T-helper 17 cell (primary cell): Measurements from ENCODE around the gene NAA20. TPM values are rescaled to one million over a fixed set of nuclear protein-coding genes. Genes with fewer than 3 reads are reported as not detected.

Experiments used
- ATAC-seq: fragments of 150-1000 bp; cut with Tn5 transposase; 2 replicates; pipeline ENCODE4 v1.10.0; 2021; ENCODE audit warnings: mild to moderate bottlenecking, moderate library complexity
- DNase-seq, 3 donors: peaks; one replicate each; pipeline versions ENCODE4 v3.0.0 to v3.0.0-alpha.2; 2020 to 2021
- H3K9me3 ChIP-seq: one replicate; pipeline ENCODE4 v1.7.0; 2013; ENCODE audit warnings: low read length, mild to moderate bottlenecking; ENCODE audit not compliant: control insufficient read depth, poor library complexity, severe bottlenecking
- H3K27ac Mint-ChIP-seq: one replicate; pipeline ENCODE4 v1.8.0; 2022; ENCODE audit warnings: mild to moderate bottlenecking, moderate library complexity, mixed read lengths
- H3K27me3 Mint-ChIP-seq: one replicate; pipeline ENCODE4 v1.8.0; 2022; ENCODE audit warnings: mixed read lengths
- H3K36me3 Mint-ChIP-seq: one replicate; pipeline ENCODE4 v1.8.0; 2022; ENCODE audit warnings: low read depth, mixed read lengths
- H3K4me1 Mint-ChIP-seq: one replicate; pipeline ENCODE4 v1.8.0; 2022; ENCODE audit warnings: mild to moderate bottlenecking, mixed read lengths
- H3K4me3 Mint-ChIP-seq: one replicate; pipeline ENCODE4 v1.8.0; 2022; ENCODE audit warnings: mild to moderate bottlenecking, moderate library complexity, mixed read lengths
- total RNA-seq, 4 donors: library from RNA in 2 of 4; stranded (reverse) in 2 of 4; gene quantifications; one replicate each; pipeline ENCODE4 v1.2.3 and lab custom pipeline; 2022 to 2026

Gene NAA20
- total RNA-seq, 2 donors from 2014 or later = 22.4 to 25.3 TPM

DNA sequence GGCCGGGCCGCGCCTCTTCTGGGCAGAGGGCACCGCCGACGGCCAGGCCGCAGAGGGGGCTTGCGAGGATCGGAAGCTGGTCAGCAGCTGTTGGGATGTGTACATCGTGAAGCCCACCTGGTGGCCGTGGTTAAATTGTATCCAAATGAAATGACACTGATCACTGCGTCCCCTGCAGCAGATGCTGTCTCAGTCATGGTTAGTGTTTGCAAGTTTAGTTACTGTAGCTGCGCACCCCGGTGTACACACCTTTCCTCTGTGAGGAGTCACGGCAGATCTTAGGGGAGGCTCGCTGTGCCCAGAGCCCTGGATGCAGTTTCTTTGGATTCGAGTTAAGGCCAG lies 653 bp downstream of the NAA20 start:
- DNase-seq (no peak), ATAC-seq (peak; percentile 19)
- Mint-ChIP-seq H3K36me3 (no peaks in the 10 kb centered on the region), H3K27ac (peak overlapping the region; percentile 91), H3K4me1 (peaks cover 38% of the 10 kb centered on the region), H3K4me3 (peak overlapping the region; percentile 92), H3K27me3 (no peaks in the 10 kb centered on the region)
- H3K9me3 ChIP-seq = no peaks in the 10 kb centered on the region

GRCh38 chr20:20018366-20018765 lies 1.2 kb downstream of the NAA20 start:
- DNase-seq (no peak), ATAC-seq (no peak)
- Mint-ChIP-seq H3K4me1 (peaks cover 38% of the 10 kb centered on the region), H3K27me3 (no peaks in the 10 kb centered on the region), H3K27ac (peak overlapping the region; percentile 91), H3K36me3 (no peaks in the 10 kb centered on the region), H3K4me3 (peak overlapping the region; percentile 92)
- no peaks in the 10 kb centered on the region for H3K9me3 ChIP-seq

DNA sequence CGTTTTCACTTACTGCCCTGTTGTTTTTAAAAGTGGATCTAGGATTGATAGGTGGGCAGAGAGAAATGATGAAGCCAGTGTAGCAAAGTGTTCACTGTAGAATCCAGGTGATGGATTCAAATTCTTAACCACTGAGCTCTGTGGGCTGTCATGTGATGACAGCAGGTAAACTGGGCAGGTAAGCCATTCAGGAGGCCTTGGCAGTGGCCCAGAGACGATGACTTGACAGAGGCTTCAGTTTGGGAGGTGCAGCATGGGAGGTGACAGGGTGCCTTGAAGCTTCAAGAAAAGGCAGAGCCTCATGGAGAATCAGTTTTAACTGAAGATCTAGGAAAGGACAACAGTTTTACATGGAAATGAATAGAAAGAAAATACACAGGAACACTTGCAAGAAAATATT lies 2.0 kb downstream of the NAA20 start:
- H3K27me3 Mint-ChIP-seq = no peaks in the 10 kb centered on the region
- ATAC-seq (no peak), DNase-seq (no peak)
- H3K36me3 Mint-ChIP-seq = no peaks in the 10 kb centered on the region
- peak overlapping the region; percentile 91 for H3K27ac Mint-ChIP-seq
- peak overlapping the region; percentile 92 for H3K4me3 Mint-ChIP-seq
- peaks cover 40% of the 10 kb centered on the region for H3K4me1 Mint-ChIP-seq
- H3K9me3 ChIP-seq = no peaks in the 10 kb centered on the region

DNA sequence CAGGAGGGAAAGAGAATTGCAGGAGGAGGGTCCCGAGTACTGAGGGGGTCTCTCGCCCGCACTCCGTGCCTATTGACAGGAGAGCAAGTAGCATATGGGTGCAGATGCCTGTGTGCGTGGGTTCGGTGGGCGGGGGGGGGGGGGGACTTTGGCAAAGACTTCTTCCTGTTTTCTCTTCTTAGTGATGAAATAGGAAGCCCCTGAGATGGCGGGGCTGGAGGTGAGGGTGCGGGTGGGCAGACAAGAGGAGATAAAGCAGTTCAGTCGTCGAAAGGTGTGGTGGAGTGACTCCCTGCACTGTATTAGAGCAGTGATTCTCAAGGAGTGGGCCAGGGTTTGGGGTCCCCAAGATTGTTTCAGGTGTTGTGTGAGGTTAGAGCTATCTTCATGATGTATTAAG lies 3.7 kb downstream of the NAA20 start:
- H3K27me3 Mint-ChIP-seq = no peaks in the 10 kb centered on the region
- H3K4me3 Mint-ChIP-seq = no peak overlapping the region
- peak overlapping the region; percentile 91 for H3K27ac Mint-ChIP-seq
- DNase-seq = no peak
- no peak for ATAC-seq
- no peaks in the 10 kb centered on the region for H3K9me3 ChIP-seq
- H3K36me3 Mint-ChIP-seq = no peaks in the 10 kb centered on the region
- H3K4me1 Mint-ChIP-seq = peaks cover 43% of the 10 kb centered on the region

- peaks cover 41% of the 10 kb centered on the region for H3K4me1 Mint-ChIP-seq
- peak overlapping the region; percentile 87 for H3K27ac Mint-ChIP-seq
- no peaks in the 10 kb centered on the region for H3K27me3 Mint-ChIP-seq
- peak overlapping the region; percentile 75 for H3K4me3 Mint-ChIP-seq
- no peak for DNase-seq
- H3K9me3 ChIP-seq = no peaks in the 10 kb centered on the region
- no peaks in the 10 kb centered on the region for H3K36me3 Mint-ChIP-seq
- ATAC-seq = no peak
These were observed 4.7 kb downstream of the NAA20 start for GRCh38 chr20:20021835-20022234.

DNA sequence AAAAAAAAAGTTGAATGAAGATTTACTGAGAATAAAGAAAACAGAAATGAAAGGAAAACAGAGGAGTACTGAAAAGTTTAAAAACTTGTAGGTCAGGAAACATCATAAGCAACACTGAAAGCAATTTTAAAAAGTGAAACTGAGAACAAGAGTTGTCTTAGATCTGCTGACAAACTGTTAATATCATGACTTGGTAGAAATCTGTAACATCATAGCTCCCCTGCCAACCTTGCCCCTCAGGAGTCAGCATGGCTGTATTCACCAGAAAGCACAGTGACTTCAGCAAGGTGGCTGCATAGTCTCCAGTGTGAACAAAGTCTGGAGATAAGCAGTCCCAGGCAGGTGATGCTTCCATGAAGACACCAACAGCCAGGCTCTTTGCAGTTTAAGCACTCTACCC lies 5.3 kb downstream of the NAA20 start:
- H3K36me3 Mint-ChIP-seq = no peaks in the 10 kb centered on the region
- H3K9me3 ChIP-seq = no peaks in the 10 kb centered on the region
- DNase-seq = no peak
- H3K4me3 Mint-ChIP-seq = no peak overlapping the region
- no peak for ATAC-seq
- peaks cover 37% of the 10 kb centered on the region for H3K4me1 Mint-ChIP-seq
- H3K27ac Mint-ChIP-seq = no peak overlapping the region
- H3K27me3 Mint-ChIP-seq = no peaks in the 10 kb centered on the region

DNA sequence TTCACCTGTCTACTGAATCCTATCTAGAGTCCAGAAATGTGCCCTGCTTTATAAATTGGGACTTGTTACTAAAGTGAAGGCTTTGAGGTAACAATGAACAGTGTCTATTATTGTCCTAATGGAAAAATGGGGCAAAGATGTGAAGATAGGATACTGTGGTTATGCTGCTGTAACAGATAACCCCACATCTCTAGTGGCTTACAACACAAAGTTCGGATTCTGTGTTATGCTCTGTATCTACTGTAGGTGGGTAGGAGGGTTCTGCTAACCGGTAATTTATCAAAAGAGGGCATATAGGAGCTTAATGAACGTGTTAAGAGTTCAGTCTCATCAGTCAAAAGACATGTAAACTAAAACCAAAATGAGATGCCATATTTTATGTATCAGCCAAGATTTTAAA lies 6.2 kb downstream of the NAA20 start:
- no peaks in the 10 kb centered on the region for H3K9me3 ChIP-seq
- peak overlapping the region; percentile 61 for H3K27ac Mint-ChIP-seq
- peaks cover 31% of the 10 kb centered on the region for H3K4me1 Mint-ChIP-seq
- H3K27me3 Mint-ChIP-seq = no peaks in the 10 kb centered on the region
- H3K4me3 Mint-ChIP-seq = no peak overlapping the region
- H3K36me3 Mint-ChIP-seq = no peaks in the 10 kb centered on the region
- no peak for DNase-seq
- no peak for ATAC-seq

- H3K4me1 Mint-ChIP-seq = peaks cover 25% of the 10 kb centered on the region
- H3K4me3 Mint-ChIP-seq = no peak overlapping the region
- DNase-seq (no peak), ATAC-seq (no peak)
- no peaks in the 10 kb centered on the region for H3K36me3 Mint-ChIP-seq
- H3K9me3 ChIP-seq = no peaks in the 10 kb centered on the region
- no peaks in the 10 kb centered on the region for H3K27me3 Mint-ChIP-seq
- peak overlapping the region; percentile 9 for H3K27ac Mint-ChIP-seq
These were observed 7.8 kb downstream of the NAA20 start for GRCh38 chr20:20024942-20025341.

GRCh38 chr20:20027284-20027683 lies 10.1 kb downstream of the NAA20 start:
- H3K27me3 Mint-ChIP-seq = no peaks in the 10 kb centered on the region
- DNase-seq (no peak), ATAC-seq (no peak)
- no peaks in the 10 kb centered on the region for H3K9me3 ChIP-seq
- H3K27ac Mint-ChIP-seq = no peak overlapping the region
- H3K4me3 Mint-ChIP-seq = no peak overlapping the region
- H3K36me3 Mint-ChIP-seq = no peaks in the 10 kb centered on the region
- H3K4me1 Mint-ChIP-seq = peaks cover 6% of the 10 kb centered on the region

DNA sequence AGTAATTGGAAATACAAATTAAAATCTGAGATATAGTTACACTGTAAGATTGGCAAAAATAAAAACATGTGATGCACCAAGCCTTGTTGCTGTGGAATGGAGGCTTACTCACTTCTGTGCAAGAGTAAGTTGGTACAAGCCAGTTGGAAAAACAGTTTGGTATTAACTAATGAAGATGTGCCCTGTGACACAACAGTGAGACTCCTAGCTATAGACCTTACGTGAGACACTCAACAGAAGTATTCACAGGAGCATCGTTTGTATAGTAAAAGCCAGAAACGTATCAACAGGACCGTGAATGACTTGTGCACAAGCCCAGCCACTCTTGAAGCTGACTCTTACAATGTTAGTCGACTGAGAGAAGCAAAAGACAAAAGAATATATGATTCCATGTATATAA lies 14.6 kb downstream of the NAA20 start:
- H3K4me3 Mint-ChIP-seq = no peak overlapping the region

DNA sequence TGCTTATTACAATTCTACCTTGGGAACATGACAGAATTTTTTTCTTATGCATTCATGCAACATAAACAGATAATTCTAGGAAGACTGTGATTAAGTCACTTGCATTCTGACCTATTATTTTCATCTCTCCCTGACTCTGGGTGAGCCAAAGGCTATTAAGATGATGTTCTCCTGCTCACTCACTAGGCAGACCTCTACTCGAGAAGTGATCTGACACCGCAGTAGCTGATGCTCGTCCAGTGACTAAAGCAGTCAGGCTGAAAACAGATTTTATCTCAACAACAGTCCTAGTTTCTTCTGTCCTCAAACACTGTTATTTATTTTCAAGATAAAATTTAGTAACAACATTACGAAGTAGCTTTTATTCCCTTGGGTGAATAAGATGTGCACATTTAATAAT lies 17.3 kb downstream of the NAA20 start:
- no peaks in the 10 kb centered on the region for H3K9me3 ChIP-seq
- Mint-ChIP-seq H3K27ac (peak overlapping the region; percentile 4), H3K4me1 (peaks cover 8% of the 10 kb centered on the region), H3K4me3 (no peak overlapping the region), H3K27me3 (no peaks in the 10 kb centered on the region), H3K36me3 (peaks cover 12% of the 10 kb centered on the region)
- DNase-seq (no peak), ATAC-seq (no peak)

More for the DNA sequence above, 14.6 kb downstream of the NAA20 start:
- peak overlapping the region; percentile 16 for H3K27ac Mint-ChIP-seq
- no peaks in the 10 kb centered on the region for H3K9me3 ChIP-seq
- DNase-seq = no peak
- H3K36me3 Mint-ChIP-seq = peaks cover 6% of the 10 kb centered on the region
- H3K4me1 Mint-ChIP-seq = peaks cover 2% of the 10 kb centered on the region
- no peak for ATAC-seq
- no peaks in the 10 kb centered on the region for H3K27me3 Mint-ChIP-seq

- peaks cover 12% of the 10 kb centered on the region for H3K36me3 Mint-ChIP-seq
- H3K27me3 Mint-ChIP-seq = no peaks in the 10 kb centered on the region
- H3K27ac Mint-ChIP-seq = peak overlapping the region; percentile 84
- DNase-seq (no peak), ATAC-seq (no peak)
- peaks cover 8% of the 10 kb centered on the region for H3K4me1 Mint-ChIP-seq
- H3K9me3 ChIP-seq = no peaks in the 10 kb centered on the region
- H3K4me3 Mint-ChIP-seq = peak overlapping the region; percentile 50
These were observed 19.6 kb downstream of the NAA20 start for GRCh38 chr20:20036756-20037155.

GRCh38 chr20:20037960-20038359 lies 20.8 kb downstream of the NAA20 start:
- peak overlapping the region; percentile 84 for H3K27ac Mint-ChIP-seq

GRCh38 chr20:20038586-20038985 lies 21.4 kb downstream of the NAA20 start:
- Mint-ChIP-seq H3K27ac (no peak overlapping the region), H3K4me3 (no peak overlapping the region), H3K36me3 (peaks cover 18% of the 10 kb centered on the region), H3K4me1 (peaks cover 8% of the 10 kb centered on the region), H3K27me3 (no peaks in the 10 kb centered on the region)
- ATAC-seq = no peak
- H3K9me3 ChIP-seq = no peaks in the 10 kb centered on the region
- no peak for DNase-seq

More at GRCh38 chr20:20037960-20038359, 20.8 kb downstream of the NAA20 start:
- Mint-ChIP-seq H3K4me3 (no peak overlapping the region), H3K36me3 (peaks cover 13% of the 10 kb centered on the region), H3K27me3 (no peaks in the 10 kb centered on the region), H3K4me1 (peaks cover 8% of the 10 kb centered on the region)
- DNase-seq = no peak
- no peaks in the 10 kb centered on the region for H3K9me3 ChIP-seq
- ATAC-seq = no peak
